OCI-LY1 (cell line): ENCODE data around the gene TEC.

Source experiments
- H2AFZ ChIP-seq: fragments of 200-600 bp; sonication (generic), shearing (Covaris generic); 2 replicates; pipeline ENCODE4 v1.6.0; 2014; ENCODE audit warnings: antibody characterized with exemption, mild to moderate bottlenecking, low read length
- H3F3A ChIP-seq: fragments of 200-600 bp; sonication (generic), shearing (Covaris generic); 2 replicates; pipeline ENCODE4 v1.6.0; 2014; ENCODE audit warnings: mild to moderate bottlenecking, antibody characterized with exemption, low read length, moderate library complexity; ENCODE audit not compliant: insufficient read depth
- H3K27ac ChIP-seq: fragments of 200-600 bp; sonication (generic); 2 replicates; pipeline ENCODE4 v1.5.1; 2014; ENCODE audit warnings: low read length, mixed run types, mild to moderate bottlenecking, low read depth; ENCODE audit not compliant: poor library complexity, severe bottlenecking
- H3K27me3 ChIP-seq: fragments of 200-600 bp; sonication (generic); 2 replicates; pipeline ENCODE4 v1.6.0; 2014; ENCODE audit warnings: antibody characterized with exemption, mild to moderate bottlenecking, low read length, moderate library complexity; ENCODE audit not compliant: insufficient read depth
- H3K36me3 ChIP-seq: fragments of 200-600 bp; sonication (generic); 2 replicates; pipeline ENCODE4 v1.6.1; 2014; ENCODE audit warnings: mild to moderate bottlenecking, antibody characterized with exemption, low read length, moderate library complexity, mixed read lengths; ENCODE audit not compliant: insufficient read depth
- H3K4me1 ChIP-seq: fragments of 200-600 bp; sonication (generic); 2 replicates; pipeline ENCODE4 v1.5.1; 2014; ENCODE audit warnings: mild to moderate bottlenecking, low read length, moderate library complexity; ENCODE audit not compliant: insufficient read depth, severe bottlenecking
- H3K4me2 ChIP-seq: fragments of 200-600 bp; sonication (generic), shearing (Covaris generic); 2 replicates; pipeline ENCODE4 v1.6.1; 2014; ENCODE audit warnings: low read length
- H3K4me3 ChIP-seq: fragments of 200-600 bp; sonication (generic); 2 replicates; pipeline ENCODE4 v1.5.1; 2014; ENCODE audit warnings: low read length, low read depth, mild to moderate bottlenecking, mixed read lengths; ENCODE audit not compliant: poor library complexity, severe bottlenecking
- H3K79me2 ChIP-seq: fragments of 200-600 bp; shearing (Covaris generic); 2 replicates; pipeline ENCODE4 v1.6.1; 2016; ENCODE audit warnings: mixed run types, low read length, mixed read lengths; ENCODE audit not compliant: insufficient read depth
- H3K9ac ChIP-seq: fragments of 200-600 bp; sonication (generic), shearing (Covaris generic); 2 replicates; pipeline ENCODE4 v1.6.1; 2014; ENCODE audit warnings: mild to moderate bottlenecking, low read length, mixed read lengths
- H3K9me2 ChIP-seq: fragments of 200-600 bp; sonication (generic), shearing (Covaris generic); 2 replicates; pipeline ENCODE4 v1.6.1; 2014; ENCODE audit warnings: low read depth, mild to moderate bottlenecking, low read length, mixed read lengths
- H3K9me3 ChIP-seq: fragments of 200-600 bp; shearing (Covaris generic); 2 replicates; pipeline ENCODE4 v1.6.1; 2014; ENCODE audit warnings: low read length, mixed read lengths
- H4K20me1 ChIP-seq: fragments of 200-600 bp; sonication (generic), shearing (Covaris generic); 2 replicates; pipeline ENCODE4 v1.6.0; 2016; ENCODE audit warnings: mild to moderate bottlenecking, low read length; ENCODE audit not compliant: insufficient read depth
- CTCF ChIP-seq: fragments of 200-600 bp; sonication (generic), shearing (Covaris generic); IDR thresholded peaks from 2 replicates; pipeline ENCODE4 v1.5.1; 2017; ENCODE audit warnings: mild to moderate bottlenecking, antibody characterized with exemption, low read length, moderate library complexity, mixed read lengths
- EZH2 ChIP-seq: fragments of 200-600 bp; sonication (generic), shearing (Covaris generic); IDR thresholded peaks from 2 replicates; pipeline ENCODE4 v1.8.0; 2017; ENCODE audit warnings: borderline replicate concordance, mixed run types, mild to moderate bottlenecking, antibody characterized with exemption, low read length, moderate library complexity, mixed read lengths

TEC gene

GRCh38 chr4:48131736-48132135 is 137.9 kb downstream of the TEC start:
- Histone ChIP-seq H4K20me1 (no peaks in the 10 kb centered on the region), H3K9me3 (no peaks in the 10 kb centered on the region), H3K27me3 (no peaks in the 10 kb centered on the region), H3K79me2 (no peaks in the 10 kb centered on the region), H3K4me1 (peaks cover 5% of the 10 kb centered on the region), H3K9ac (no peak overlapping the region), H3K27ac (no peak overlapping the region), H3F3A (no peaks in the 10 kb centered on the region), H2AFZ (no peak overlapping the region), H3K36me3 (0 out of 2 replicates have a peak, but pooled peaks cover 12% of the 10 kb centered on the region), H3K4me3 (no peak overlapping the region), H3K9me2 (no peaks in the 10 kb centered on the region), H3K4me2 (no peak overlapping the region)
- TF ChIP-seq CTCF, result no peak
- no peak for TF ChIP-seq EZH2

GRCh38 chr4:48130100-48130499 is 139.5 kb downstream of the TEC start:
- TF ChIP-seq CTCF, result no peak
- TF ChIP-seq EZH2, result no peak
- Histone ChIP-seq H3K36me3 (no peaks in the 10 kb centered on the region), H3K79me2 (no peaks in the 10 kb centered on the region), H3K9me2 (no peaks in the 10 kb centered on the region), H3F3A (no peaks in the 10 kb centered on the region), H3K9me3 (no peaks in the 10 kb centered on the region), H4K20me1 (no peaks in the 10 kb centered on the region), H3K27ac (no peak overlapping the region), H3K4me2 (no peak overlapping the region), H3K4me3 (no peak overlapping the region), H3K27me3 (no peaks in the 10 kb centered on the region), H3K4me1 (peaks cover 5% of the 10 kb centered on the region), H2AFZ (no peak overlapping the region), H3K9ac (no peak overlapping the region)

- no peak overlapping the region for H2AFZ ChIP-seq
- no peaks in the 10 kb centered on the region for H3K9me2 ChIP-seq
- no peaks in the 10 kb centered on the region for H3K79me2 ChIP-seq
- H3K27ac ChIP-seq, result no peak overlapping the region
- no peaks in the 10 kb centered on the region for H3K27me3 ChIP-seq
- H3K4me2 ChIP-seq, result no peak overlapping the region
- H3K9me3 ChIP-seq, result no peaks in the 10 kb centered on the region
- H3F3A ChIP-seq, result no peaks in the 10 kb centered on the region
- H4K20me1 ChIP-seq, result no peaks in the 10 kb centered on the region
- no peaks in the 10 kb centered on the region for H3K36me3 ChIP-seq
- TF ChIP-seq EZH2 (no peak), CTCF (no peak; the same call in 1 of the 2 replicates)
- H3K9ac ChIP-seq, result no peak overlapping the region
- peaks cover 5% of the 10 kb centered on the region for H3K4me1 ChIP-seq
- H3K4me3 ChIP-seq, result no peak overlapping the region
Observed at GRCh38 chr4:48129307-48130014, 140.2 kb downstream of the TEC start.
